Hematopoietic multipotent progenitor cell treated with erythropoietin and hydrocortisone succinate and interleukin-3 and kit ligand, for 4 days (in vitro differentiated cells): Measurements from ENCODE around the gene FLACC1.

ENCODE experiments used
- DNase-seq: peaks from one replicate; pipeline ENCODE4 v3.0.0-alpha.2; 2015

The FLACC1 gene

DNA sequence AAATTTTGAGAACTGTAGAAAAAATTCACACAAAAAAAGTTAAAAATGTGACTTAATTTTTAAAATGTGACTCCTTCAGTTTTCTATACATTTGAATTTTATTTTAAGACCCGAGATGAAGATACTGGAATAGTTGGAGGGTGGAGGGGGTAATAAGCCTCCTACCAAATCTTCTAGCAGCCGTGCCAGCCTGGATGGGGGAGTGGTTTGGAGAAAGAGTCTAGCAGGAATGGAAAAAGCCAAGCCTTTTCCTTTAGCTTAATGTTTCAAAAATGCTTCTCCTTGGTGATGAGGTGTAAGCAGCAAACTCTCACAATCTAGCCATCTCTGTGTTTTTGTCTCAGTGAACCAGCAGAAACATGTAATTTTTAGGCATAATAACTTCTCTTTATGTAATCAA lies 82.1 kb downstream of the FLACC1 start:
- DNase-seq: no peak

DNA sequence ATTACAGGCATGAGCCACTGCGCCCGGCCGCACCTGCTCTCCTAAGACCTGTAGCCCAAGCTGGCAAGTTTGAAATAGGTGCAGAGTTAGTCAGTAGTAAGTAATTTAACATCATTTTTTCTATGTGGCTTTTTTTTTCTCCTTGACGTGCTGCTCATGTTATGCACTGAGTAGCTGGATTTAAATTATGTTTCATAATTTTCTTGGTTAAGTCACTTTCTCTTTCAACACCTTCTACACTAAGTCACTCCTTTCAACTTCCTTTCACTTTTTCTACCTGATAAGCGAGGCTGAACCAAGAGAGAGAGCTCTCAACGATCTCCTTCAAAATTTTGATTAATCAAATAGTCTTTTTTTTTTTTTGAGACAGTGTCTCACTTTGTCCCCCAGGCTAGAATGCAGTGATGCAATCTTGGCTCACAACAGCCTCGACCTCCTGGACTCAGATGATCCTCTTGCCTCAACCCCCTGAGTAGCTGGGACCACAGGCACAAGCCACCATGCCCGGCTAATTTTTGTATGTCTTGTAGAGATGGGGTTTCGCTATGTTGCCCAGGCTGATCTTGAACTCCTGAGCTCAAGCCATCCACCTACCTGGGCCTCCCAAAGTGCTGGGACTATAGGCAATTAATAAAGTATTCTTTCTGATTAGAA lies 83.7 kb downstream of the FLACC1 start:
- DNase-seq: no peak

DNA sequence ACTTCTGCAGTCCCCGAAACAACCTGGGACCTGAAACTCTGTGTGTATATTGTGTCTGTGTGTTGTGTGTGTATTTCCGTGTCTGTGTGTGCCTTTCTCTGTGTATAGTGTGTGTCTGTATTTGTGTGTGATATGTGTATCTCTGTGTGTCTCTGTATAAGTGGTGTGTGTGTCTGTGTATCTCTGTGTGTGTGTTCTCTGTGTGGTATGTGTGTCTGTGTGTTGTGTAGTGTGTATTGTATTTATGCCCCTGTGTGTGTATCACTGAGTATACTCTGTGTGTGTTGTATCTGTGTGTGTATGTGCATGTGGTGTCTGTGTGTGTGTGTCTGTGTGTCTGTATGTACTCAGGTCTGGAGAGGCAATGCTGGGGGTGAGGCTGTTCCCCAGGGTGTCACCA lies 85.2 kb downstream of the FLACC1 start:
- no peak for DNase-seq

DNA sequence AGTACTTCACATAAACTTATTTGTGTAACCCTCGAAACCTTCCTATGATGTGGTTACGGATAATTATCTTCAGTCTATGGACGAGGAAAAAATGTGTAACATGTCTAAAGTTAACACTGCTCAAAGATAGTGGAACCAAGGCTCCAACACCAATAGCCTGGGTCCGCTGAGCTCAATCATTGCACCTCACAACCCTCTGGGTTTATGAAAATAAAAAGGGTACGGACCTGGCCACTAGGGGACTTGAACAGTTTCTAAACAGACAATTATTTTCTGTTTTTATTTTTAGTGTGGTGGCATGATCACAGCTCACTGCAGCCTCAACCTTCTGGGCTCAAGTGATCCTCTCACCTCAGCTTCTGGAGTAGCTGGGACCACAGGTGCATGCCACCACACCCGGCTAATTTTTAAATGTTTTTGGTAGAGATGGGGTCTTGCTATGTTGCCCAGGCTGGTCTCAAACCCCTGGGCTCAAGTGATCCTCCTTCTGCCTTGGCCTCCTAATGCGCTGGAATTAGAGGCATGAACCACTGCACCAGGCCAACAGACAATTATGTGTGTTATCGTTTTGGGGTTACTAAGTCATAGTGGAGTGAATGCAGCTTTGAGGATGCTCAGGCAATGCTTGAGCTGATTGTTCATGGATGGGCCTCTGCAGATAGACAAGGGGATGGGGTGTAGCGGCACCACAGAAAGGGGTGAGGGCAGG lies 86.7 kb downstream of the FLACC1 start:
- DNase-seq: no peak

DNA sequence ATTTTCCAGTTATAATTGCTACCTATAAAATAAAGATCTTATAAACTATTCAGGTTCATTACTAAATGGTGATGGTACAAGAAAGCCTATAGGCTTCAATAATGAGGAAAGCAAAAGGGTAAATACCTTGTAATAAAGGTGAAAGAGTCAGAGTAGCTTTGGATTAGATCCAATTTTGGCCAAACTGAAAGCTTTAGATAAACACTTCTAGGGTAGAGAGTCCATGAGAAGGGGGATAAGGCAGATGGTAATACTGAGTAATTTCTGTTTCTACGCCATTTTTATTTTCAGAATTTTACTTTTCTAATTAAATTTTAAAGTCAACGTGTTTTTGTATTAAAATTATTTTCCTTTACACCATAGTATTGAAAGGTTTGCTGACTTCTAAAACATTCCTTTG lies 87.4 kb downstream of the FLACC1 start:
- peak; percentile 35 for DNase-seq

DNA sequence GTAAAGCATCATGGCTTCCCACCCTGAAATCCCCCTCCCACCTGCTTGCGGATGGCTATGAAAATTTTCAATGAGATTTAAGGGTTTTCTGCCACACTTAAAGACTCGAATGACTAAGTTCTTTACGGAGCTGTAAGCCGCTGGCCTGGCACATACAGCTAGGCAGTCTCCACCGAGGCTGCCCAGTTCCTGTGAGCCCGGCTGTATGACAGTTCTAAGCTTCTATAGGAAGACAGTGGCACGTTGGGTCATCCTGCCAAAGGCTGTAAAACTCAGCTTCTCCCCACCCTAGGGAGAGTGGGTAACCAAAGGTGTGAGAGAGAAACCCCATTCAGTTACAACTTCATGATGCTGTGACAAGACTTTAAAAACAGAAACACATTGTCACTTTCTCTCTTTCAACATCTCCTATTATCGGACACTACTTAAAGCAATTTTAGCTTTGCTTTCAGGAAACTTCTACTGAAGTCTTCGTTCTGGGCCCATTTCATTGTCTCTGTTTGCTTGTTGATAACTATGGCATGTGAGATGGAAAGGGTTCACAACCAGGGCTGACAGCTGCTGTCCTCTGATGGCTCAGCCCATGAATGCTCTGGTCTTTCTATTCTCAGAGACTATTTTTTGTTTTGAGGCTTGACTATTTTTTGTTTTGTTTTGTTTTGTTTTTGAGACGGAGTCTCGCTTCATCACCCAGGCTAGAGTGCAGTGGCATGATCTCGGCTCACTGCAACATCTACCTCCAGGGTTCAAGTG lies 89.7 kb downstream of the FLACC1 start:
- DNase-seq: no peak

DNA sequence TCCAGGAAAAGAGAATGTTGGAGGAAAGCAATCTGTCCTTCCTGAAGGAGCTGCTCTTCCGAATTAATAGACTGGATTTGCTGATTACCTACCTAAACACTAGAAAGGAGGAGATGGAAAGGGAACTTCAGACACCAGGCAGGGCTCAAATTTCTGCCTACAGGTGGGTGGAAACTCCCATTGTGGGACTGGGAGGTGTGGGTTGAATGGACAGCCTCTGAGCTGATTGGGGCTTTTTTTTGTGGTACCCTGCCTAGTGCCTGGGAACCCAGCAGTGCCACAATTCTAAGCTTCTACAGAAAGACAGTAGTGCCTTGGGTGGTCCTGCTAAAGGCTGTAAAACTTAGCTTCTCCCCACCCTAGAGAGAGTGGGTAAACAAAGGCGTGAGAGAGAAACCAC lies 90.5 kb downstream of the FLACC1 start:
- no peak for DNase-seq

DNA sequence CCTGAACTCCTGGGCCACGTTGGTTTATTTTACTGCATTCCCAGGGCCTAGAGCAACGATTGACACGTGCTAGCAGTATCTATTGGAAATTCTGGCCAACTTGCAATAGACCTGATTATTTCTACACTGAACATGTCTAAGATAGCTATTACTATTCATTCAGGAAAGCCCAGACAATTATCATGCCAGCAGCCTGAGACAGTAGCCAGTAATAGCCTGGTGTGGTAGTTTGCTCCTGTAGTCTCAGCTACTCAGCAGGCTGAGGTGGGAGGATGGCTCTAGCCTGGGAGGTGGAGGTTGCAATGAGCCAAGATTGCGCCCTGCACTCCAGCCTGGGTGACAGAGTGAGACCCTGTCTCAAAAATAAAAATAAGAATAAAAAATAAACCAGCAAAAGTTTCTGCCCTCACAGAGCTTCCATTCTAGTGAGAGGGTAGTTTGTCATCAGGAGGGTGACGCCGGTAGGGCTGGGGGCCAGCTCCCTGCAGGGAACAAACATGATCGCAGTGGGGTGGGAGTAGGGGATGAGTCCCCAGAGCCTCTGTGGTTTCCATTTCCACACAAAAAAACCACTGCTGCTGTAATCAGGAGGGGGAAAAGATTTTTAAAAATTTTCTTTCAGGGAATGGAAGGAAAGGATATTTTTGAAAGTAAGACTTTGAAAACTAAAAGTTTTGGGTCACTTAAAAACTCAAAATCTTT lies 92.5 kb downstream of the FLACC1 start:
- no peak for DNase-seq

DNA sequence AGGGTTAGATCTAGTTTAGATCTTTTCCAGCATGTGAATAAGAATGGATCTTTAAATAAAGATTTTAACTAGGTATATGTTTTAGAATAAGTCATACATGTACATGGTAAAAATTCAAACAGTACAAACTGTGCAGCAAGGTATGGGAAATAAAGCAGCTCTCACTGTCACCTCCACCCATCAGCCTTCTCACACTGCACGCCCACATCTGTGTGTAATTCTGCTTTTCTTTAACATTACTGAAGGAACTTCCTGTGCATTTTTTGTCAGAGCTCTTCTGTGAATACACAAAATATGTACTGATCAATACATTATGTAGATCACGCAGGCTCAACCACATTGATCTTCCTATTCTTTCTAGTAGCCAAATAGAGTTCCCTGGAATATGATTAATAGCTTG lies 93.4 kb downstream of the FLACC1 start:
- no peak for DNase-seq

DNA sequence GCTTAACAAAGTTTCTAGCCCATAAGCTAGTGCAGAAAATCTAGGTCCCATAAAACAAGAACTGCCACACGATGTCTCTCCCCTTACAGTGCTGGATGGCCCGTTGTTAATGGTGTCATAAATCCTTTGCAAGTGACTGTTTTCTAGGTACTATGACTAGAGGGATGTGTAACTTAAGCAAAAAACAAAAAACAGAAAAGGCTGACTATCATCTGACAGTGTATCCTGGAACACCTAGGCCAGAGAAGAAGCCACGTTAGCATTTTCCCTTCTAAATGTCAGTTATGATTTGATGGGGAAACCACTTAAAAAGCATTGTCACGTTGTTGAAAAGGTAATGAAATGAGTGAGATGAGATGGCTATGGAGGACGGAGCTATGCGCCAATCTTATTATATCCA lies 94.4 kb downstream of the FLACC1 start:
- no peak for DNase-seq

DNA sequence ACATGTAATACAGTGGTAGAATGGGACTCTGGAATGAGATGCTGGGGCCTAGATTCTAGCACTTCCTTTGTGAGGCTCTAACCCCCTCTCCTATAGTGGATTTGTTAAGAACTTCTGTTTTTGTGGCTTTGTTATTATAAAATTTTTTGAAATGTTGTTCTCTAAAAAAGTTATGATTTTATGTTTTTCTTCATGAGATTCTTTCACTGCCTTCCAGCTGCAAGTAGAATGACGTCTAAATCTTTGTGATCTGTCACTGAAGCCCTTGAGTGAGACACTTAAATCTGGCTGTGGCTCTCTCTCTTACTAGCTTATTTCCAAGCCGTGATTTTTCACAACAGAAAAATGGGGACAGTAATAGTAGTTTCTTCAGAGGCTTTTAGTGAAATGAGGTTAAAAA lies 95.2 kb downstream of the FLACC1 start:
- DNase-seq: no peak

DNA sequence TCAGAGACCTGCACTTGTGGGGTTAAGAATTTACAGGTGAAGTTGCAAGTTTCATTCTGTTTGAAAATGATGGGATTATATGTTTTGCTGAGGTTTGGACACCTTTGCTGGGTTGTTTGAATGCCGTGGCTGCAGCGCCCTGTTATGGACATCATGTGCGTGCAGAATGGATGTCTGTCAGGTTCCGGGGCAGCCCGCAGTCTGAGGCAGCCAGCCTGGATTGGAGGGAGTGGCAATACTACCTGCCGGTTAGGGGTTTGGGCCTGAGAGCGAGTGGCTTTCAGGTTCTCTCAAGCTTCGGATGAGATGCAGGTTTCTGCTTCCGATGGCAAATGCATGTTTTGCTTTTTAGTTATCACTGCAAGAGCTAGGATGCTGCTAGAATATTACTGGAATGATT lies 95.7 kb downstream of the FLACC1 start:
- peak; percentile 53 for DNase-seq

DNA sequence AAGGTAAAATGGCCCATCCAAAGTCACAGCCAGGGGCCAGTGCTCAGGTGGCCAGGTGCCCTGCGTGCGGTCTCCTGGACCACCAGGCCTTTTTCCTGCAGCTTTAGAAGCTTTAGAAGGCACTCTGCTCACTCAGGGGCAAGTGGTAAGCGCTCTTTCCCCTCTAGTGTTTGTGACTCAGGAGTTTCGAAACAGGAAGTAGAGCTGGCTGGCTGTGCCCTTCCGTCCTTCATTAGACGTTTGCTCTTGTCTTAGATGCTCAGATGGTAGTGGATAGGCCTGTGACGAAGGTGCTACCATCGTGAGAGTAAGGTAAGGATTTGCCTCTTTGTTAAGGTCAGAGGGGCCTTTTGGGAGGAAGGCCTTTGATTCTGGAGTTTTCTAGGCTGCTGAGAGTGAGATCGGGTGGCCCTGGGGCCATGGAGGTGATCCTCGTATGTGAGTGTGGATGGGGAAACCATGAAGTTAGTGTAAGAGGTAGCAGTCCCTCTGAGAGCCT lies 96.8 kb downstream of the FLACC1 start, which contains the start of gene CASP8:
Gene CASP8, plus strand, starts transcription at position 235 of the 499 bp plus-strand sequence. CDS start 5,951 bp downstream, outside the sequence.
- DNase-seq: peak; percentile 93

DNA sequence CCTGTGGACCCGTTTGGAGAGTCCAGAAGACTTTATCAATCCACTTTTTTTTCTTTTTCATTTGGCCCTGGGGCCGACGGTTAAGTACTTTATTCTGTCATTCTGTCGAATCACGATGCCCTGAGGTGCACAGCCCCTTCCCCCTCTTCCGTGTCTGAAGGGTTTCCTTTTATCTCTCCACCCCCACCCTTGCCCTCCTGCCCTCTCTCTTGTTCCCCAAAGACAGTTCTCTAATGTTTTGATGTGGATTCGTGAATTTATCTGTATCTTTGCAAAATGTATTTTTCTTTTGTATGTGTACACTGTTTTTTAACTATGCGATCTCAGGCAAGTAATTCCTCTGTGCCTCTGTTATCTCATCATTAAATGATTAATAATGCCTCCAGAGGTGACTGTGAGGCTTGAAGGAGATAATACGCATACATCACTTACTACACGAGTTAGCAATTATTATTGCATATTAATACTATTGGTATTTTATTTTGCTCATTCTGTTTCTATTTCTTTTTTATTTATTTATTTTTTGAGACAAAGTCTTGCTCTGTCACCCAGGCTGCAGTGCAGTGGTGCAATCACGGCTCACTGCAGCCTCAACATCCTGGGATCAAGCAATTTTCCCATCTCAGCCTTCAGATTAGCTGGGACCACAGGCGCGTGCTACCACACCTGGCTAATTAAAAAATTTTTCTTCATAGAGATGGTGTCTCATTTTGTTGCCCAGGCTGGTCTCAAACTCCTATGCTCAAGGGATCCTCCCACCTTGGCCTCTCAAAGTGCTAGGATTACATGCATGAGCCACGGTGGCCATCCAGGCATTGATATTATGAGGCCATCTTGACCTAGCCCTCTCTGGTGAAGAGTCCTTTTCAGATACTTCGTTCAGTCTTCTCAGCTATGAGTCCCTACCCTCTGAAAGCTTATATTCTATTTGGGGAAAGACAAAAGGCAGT lies 98.2 kb downstream of the FLACC1 start:
- peak; percentile 93 for DNase-seq

DNA sequence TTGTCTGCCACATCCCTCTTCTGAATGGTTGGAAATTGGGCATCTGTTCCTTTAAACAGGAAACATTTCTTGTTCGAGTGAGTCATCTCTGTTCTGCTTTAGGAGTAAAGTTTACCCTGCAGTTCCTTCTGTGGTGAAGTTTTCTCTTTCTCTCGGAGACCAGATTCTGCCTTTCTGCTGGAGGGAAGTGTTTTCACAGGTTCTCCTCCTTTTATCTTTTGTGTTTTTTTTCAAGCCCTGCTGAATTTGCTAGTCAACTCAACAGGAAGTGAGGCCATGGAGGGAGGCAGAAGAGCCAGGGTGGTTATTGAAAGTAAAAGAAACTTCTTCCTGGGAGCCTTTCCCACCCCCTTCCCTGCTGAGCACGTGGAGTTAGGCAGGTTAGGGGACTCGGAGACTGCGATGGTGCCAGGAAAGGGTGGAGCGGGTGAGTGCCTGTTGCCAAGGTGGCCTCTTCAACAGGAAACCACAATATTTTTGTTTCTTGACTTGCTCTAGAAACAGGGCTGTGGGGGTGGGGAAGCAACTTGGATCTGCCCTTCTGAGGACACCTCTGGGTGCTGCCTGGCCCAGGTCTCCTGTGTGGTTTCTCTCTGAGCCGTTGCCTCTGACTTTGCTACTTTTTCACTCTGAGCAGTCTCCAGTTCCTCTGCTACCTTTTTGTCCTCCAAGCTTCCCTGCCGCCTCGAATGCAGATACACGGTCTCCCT lies 99.0 kb downstream of the FLACC1 start:
- peak; percentile 96 for DNase-seq

DNA sequence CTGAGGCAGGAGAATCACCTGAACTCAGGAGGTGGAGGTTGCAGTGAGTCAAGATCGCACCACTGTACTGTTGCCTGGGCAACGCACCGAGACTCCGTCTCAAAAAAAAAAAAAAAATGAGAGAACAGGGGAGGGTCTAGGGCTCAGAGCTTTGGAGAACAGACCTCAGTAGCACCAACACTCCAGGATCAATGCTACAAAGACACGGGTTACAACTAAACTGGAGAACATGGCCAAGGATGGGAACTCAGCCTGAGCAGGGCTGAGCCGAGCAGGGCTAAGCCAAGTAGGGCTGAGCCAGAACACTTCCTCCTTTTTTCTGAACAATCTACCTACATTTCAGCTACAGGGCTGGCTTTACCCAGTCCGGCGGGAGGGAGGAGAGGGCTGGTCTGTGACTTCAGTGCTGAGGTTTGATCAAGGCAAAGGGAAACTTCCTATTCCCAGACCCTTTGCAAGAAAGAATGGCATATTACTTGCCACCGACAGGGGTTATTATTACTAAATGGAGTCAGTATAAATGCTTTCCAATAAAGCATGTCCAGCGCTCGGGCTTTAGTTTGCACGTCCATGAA lies 99.7 kb downstream of the FLACC1 start:
- peak; percentile 91 for DNase-seq

DNA sequence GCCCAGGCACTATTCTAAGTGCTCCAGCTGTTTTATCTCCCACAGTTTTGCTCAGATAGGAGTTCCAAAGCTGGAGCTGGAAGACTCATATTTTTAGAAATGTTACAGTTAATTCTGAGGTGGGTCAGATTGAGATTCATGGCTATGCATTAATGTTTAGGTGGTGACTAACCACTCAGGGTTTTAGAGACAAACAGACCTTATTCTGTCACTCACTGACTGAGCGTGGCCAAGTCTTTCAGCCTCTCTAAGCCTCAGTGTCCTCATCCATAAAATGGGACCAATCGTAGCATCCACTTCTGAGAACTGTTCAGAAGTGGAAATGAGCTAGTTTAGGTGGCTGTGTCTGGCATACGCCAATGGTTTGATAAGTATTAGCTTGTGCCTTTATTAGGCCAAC lies 101.1 kb downstream of the FLACC1 start:
- DNase-seq: no peak

DNA sequence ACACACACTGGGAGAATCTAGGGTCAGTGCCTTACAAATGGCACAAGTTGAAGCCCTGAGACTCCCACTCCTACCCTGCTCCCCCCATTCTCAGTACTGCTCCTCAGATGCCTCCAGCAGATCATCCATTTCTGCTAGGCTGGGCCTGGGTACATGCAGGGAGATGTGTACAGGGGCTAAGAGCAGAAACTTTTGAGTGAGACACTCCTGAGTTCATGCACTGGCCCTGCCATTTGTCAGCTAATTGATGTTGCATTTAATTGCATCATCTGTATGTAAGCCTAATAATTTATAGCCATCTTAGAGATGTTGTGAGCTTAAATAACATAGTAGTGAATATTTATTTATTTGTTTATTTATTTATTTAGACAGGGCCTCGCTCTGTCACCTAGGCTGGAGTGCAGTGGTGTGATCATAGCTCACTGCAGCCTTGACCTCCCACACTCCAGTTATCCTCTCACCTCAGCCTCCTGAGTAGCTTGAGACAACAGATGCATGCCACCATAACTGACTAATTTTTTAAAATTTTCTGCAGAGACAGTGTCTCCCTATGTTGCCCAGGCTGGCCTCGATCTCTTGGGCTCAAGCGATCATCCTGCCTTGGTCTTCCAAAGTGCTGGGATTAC lies 101.6 kb downstream of the FLACC1 start:
- DNase-seq: no peak

DNA sequence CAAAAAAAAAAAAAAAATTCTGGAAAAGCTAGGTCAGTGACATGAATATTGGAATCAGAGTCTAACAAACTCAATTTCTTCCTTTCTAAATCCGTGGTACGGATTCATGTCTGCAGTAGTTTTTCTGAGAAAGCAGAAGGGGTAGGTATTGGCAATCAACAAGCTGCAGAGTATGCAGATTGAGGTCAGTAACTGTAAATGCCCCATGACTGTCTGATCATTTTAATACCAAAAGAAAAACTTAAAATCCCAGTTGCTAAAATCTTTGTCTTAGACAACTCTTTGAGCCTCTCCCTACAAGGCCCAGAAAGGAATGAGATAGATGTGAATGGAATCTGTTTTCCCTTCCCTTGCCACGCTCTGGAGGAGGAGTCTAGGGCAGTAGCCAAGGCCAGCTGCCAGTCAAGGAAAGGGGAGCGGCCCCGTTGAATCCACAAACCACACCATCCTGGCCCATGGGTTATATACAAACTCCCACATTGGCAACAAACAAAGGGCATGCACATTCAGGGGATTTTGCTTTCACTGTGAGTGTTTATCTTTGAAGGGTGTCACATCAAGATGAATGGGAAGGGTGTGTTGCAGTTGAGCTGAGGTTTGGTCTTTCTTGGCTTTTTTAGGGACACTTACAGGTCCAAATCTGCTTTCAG lies 102.9 kb downstream of the FLACC1 start:
- DNase-seq: peak; percentile 73

DNA sequence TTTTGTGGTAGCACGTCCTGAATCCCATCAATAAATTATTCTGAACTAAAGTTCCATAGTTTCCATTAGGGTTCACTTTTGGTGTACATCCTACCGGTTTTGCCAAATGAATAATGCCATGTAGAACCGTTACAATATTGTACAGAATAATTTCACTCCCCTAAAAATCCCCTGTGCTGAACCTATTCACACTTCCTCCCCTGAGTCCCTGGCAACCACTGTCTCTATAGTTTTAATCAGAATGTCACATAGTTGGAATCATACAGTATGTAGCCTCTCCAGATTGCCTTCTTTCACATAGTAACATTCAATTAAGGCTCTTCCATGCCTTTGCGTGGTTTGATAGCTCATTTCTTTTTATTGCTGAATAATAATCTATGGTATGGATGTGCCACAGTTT lies 106.4 kb downstream of the FLACC1 start:
- no peak for DNase-seq
